Tibial artery (tissue), 4 donors: ENCODE results near the gene HS6ST2.

Experiments used
- DNase-seq, 2 donors: peaks; one replicate each; pipeline ENCODE4 v3.0.0-alpha.2; 2019
- H3K27ac ChIP-seq, 2 donors: fragments of 200-600 bp; sonication (generic) in 1 of 2; 1 replicate in 1 of 2; 2 replicates in 1 of 2; pipeline ENCODE4 v1.5.1; 2018 to 2019; ENCODE audit warnings: mild to moderate bottlenecking in 1 of 2
- H3K27me3 ChIP-seq, 2 donors: fragments of 200-600 bp; sonication (generic) in 1 of 2; one replicate each; pipeline versions ENCODE4 v1.5.1 to v1.6.0; 2016 to 2019
- H3K36me3 ChIP-seq, 3 donors: fragments of 200-600 bp; sonication (generic) in 2 of 3; one replicate each; pipeline ENCODE4 v1.5.1; 2016 to 2019; ENCODE audit warnings: mild to moderate bottlenecking in 2 of 3
- H3K4me1 ChIP-seq, 4 donors: fragments of 200-600 bp; sonication (generic) in 2 of 4; 1 replicate in 3 of 4; 2 replicates in 1 of 4; pipeline ENCODE4 v1.5.1; 2016 to 2019
- H3K4me3 ChIP-seq, 2 donors: fragments of 200-600 bp; sonication (generic) in 1 of 2; 1 replicate in 1 of 2; 2 replicates in 1 of 2; pipeline ENCODE4 v1.5.1; 2018 to 2019; ENCODE audit warnings: mild to moderate bottlenecking in 2 of 2
- H3K9me3 ChIP-seq, 3 donors: fragments of 200-600 bp; sonication (generic) in 1 of 3; one replicate each; pipeline ENCODE4 v1.5.1; 2016 to 2019
- CTCF ChIP-seq, 2 experiments: fragments of 200-600 bp in 1 of 2; fragments of 450-650 bp in 1 of 2; IDR thresholded peaks; one replicate each; pipeline ENCODE4 v1.5.1; 2017 to 2019; ENCODE audit warnings: antibody characterized with exemption in 2 of 2, mild to moderate bottlenecking in 1 of 2, moderate library complexity in 1 of 2
- intact Hi-C: fragments of 100-400 bp; cut with DNase I; formaldehyde crosslinking; loops from one replicate; pipeline ENCODE4 v1.15.0; 2023; ENCODE audit warnings: low total_unique reads

HS6ST2 gene

GRCh38 chrX:132778917-132779316 lies 179.5 kb downstream of the HS6ST2 start:
- no peak for DNase-seq
- intact Hi-C loops, result no loop called here
- H3K27me3 ChIP-seq, result no peaks in the 10 kb centered on the region

GRCh38 chrX:132776486-132777210 lies 181.8 kb downstream of the HS6ST2 start:
- no peaks in the 10 kb centered on the region for H3K9me3 ChIP-seq
- TF ChIP-seq CTCF (IDR thresholded peaks at IDR 0.05), result no peak
- no peaks in the 10 kb centered on the region for H3K4me1 ChIP-seq
- DNase-seq, result no peak
- H3K4me3 ChIP-seq, result no peak overlapping the region
- no peak overlapping the region for H3K27ac ChIP-seq
- no peaks in the 10 kb centered on the region for H3K27me3 ChIP-seq
- intact Hi-C loops, result no loop called here
- H3K36me3 ChIP-seq, result no peaks in the 10 kb centered on the region

More at GRCh38 chrX:132778917-132779316, 179.5 kb downstream of the HS6ST2 start:
- H3K27ac ChIP-seq, result no peak overlapping the region
- no peak for TF ChIP-seq CTCF (IDR thresholded peaks at IDR 0.05)
- H3K36me3 ChIP-seq, result no peaks in the 10 kb centered on the region
- no peaks in the 10 kb centered on the region for H3K9me3 ChIP-seq
- H3K4me1 ChIP-seq, result no peaks in the 10 kb centered on the region
- no peak overlapping the region for H3K4me3 ChIP-seq

DNA sequence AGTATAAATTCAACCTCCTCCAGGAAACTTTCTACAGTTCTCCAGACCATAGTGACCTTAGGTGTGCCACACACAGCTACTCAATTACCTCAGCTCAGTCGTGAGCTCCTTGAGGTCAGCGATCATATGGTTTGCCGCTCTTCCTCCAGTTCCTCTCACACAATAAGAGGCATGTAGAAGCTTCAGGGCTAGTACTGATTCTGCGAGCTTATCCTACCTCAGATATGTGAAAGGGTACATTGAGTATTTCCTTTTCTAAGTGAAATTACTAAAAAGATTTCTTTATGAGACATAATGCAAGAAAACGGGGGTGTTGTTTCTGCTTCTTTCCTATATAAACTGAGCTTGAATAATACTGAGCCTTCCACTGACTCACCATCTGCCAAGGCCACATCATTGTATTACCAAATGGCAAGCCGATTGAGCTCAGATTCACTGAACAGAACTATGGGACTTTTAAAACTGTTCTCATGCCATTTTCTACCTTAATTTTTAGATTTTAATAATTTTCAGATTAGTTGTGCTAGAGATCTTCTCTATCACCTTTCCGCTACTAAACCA lies 183.1 kb downstream of the HS6ST2 start:
- H3K4me1 ChIP-seq, result no peaks in the 10 kb centered on the region
- no peak overlapping the region for H3K27ac ChIP-seq
- no peak for TF ChIP-seq CTCF (IDR thresholded peaks at IDR 0.05)
- no peaks in the 10 kb centered on the region for H3K9me3 ChIP-seq
- no peaks in the 10 kb centered on the region for H3K27me3 ChIP-seq
- intact Hi-C loops, result no loop called here
- DNase-seq, result no peak
- H3K36me3 ChIP-seq, result no peaks in the 10 kb centered on the region
- H3K4me3 ChIP-seq, result no peak overlapping the region

DNA sequence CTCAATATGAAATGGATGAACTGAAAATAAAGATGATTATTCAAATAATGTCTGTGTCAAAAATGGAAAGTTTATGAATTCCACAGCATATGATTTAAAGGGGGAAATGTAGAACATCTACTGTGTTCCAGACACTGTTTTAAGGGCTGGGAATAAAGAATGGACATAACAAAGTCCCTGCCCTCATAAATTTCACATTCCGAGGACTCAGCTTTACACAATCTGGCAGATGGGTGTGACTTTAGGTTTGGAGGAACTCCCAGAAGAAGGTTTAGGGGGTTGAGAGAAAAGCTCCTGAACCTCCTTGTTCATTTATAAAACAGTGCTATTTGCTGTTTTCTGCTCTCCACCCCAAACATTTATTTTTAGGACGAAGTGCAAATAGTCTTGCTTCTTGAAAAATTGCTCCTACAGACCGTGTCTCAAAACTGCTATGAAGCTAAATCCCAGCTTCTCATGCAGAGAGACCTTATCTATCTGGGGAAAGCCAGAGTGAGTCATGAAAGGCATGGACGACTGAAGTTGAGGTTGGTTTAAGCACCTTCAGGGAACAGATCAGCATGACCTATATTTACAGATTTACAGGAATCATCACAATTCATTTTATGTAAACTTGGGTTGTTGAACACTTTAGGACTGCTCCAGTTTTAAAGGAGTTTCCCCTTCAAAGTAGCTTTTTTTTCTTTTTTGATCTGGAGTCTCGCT lies 184.3 kb downstream of the HS6ST2 start:
- intact Hi-C loops, result no loop called here
- no peak overlapping the region for H3K4me3 ChIP-seq
- TF ChIP-seq CTCF (IDR thresholded peaks at IDR 0.05), result no peak
- H3K27me3 ChIP-seq, result no peaks in the 10 kb centered on the region
- H3K27ac ChIP-seq, result no peak overlapping the region
- H3K36me3 ChIP-seq, result no peaks in the 10 kb centered on the region
- no peaks in the 10 kb centered on the region for H3K9me3 ChIP-seq
- no peak for DNase-seq
- H3K4me1 ChIP-seq, result no peaks in the 10 kb centered on the region

GRCh38 chrX:132769609-132770008 lies 188.8 kb downstream of the HS6ST2 start:
- Histone ChIP-seq H3K27ac (no peak overlapping the region), H3K9me3 (no peaks in the 10 kb centered on the region), H3K36me3 (no peaks in the 10 kb centered on the region), H3K4me1 (no peaks in the 10 kb centered on the region), H3K4me3 (no peak overlapping the region), H3K27me3 (no peaks in the 10 kb centered on the region)
- intact Hi-C loops, result no loop called here
- no peak for TF ChIP-seq CTCF (IDR thresholded peaks at IDR 0.05)
- no peak for DNase-seq
